Lung (tissue), 12 donors: ENCODE measurements around the gene GGCX. TPM values are rescaled to one million over a fixed set of nuclear protein-coding genes. Genes with fewer than 3 reads are reported as not detected.

ENCODE experiments used
- ATAC-seq: fragments of 200-7000 bp; cut with Tn5 transposase; one replicate; pipeline ENCODE4 v1.9.1; 2020; ENCODE audit warnings: moderate number of reproducible peaks; ENCODE audit not compliant: insufficient read depth, low FRiP score
- DNase-seq, 3 donors: peaks; one replicate each; pipeline ENCODE4 v3.0.0-alpha.2; 2013 to 2017
- H3K27ac ChIP-seq, 2 donors: one replicate each; pipeline ENCODE4 v1.5.1; 2013; ENCODE audit warnings: mild to moderate bottlenecking in 2 of 2, moderate library complexity in 2 of 2, control low read depth in 1 of 2, inconsistent platforms in 1 of 2, low read depth in 1 of 2, low read length in 1 of 2
- H3K27me3 ChIP-seq, 3 donors: one replicate each; pipeline ENCODE4 v1.5.1; 2013; ENCODE audit warnings: low read length in 2 of 3; ENCODE audit not compliant: control insufficient read depth in 3 of 3, insufficient read depth in 3 of 3
- H3K36me3 ChIP-seq, 4 donors: one replicate each; pipeline ENCODE4 v1.5.1; 2013; ENCODE audit warnings: low read length in 4 of 4, mild to moderate bottlenecking in 1 of 4, moderate library complexity in 1 of 4; ENCODE audit not compliant: control insufficient read depth in 4 of 4, insufficient read depth in 4 of 4
- H3K4me1 ChIP-seq, 5 donors: one replicate each; pipeline ENCODE4 v1.5.1; 2013; ENCODE audit warnings: low read length in 5 of 5, mild to moderate bottlenecking in 2 of 5, moderate library complexity in 1 of 5; ENCODE audit not compliant: control insufficient read depth in 5 of 5, insufficient read depth in 5 of 5
- H3K4me3 ChIP-seq: one replicate; pipeline ENCODE4 v1.5.1; 2013; ENCODE audit warnings: mild to moderate bottlenecking, control low read depth, moderate library complexity
- H3K9ac ChIP-seq, 2 donors: one replicate each; pipeline ENCODE4 v1.5.1; 2013; ENCODE audit warnings: low read length in 2 of 2, control low read depth in 1 of 2; ENCODE audit not compliant: insufficient read depth in 1 of 2
- H3K9me3 ChIP-seq, 4 donors: one replicate each; pipeline ENCODE4 v1.5.1; 2013; ENCODE audit warnings: low read length in 3 of 4, mild to moderate bottlenecking in 1 of 4, moderate library complexity in 1 of 4; ENCODE audit not compliant: control insufficient read depth in 4 of 4, insufficient read depth in 3 of 4
- CTCF ChIP-seq: IDR thresholded peaks from 2 replicates; pipeline ENCODE4 v1.5.1; 2012; ENCODE audit warnings: mild to moderate bottlenecking; ENCODE audit errors: control extremely low read depth, extremely low read depth
- WGBS, 2 donors: extraction: QIAGEN DNeasy Blood & Tissue Kit; methylation state at CpG; one replicate each; pipeline ENCODE4 v1.1.7; 2013; 5-methylcytosine and 5-hydroxymethylcytosine counted together
- polyA plus RNA-seq, 2 donors: library from polyadenylated mRNA; stranded (reverse); fragments of 200-250 nt; gene quantifications; one replicate each; pipeline ENCODE4 v1.2.1, GENCODE V29; 2013
- total RNA-seq, 2 donors: library from RNA; depleted of rRNA in 1 of 2; stranded (reverse); fragments of >200 nt in 1 of 2; gene quantifications; one replicate each; pipeline ENCODE4 v1.2.1, GENCODE V29; 2014 to 2021
- donor health status: control.
- donor health status: control.
- donor health status: Bipolar disorder and iron deficiency.
- donor health status: healthy.
- donor health status: DM: yes; HTN: yes; CAD: no.

Gene GGCX
- total and polyA plus RNA-seq, 4 donors = 21.8 to 69.2 (median 44.8) TPM

- TF ChIP-seq CTCF = no peak
- Histone ChIP-seq H3K27me3 (no peaks in the 10 kb centered on the region), H3K9ac (peak overlapping the region in 1 of 2 donors; percentile 2), H3K36me3 (no peaks in the 10 kb centered on the region), H3K4me1 (peaks cover 0 to 19% (median 5%) of the 10 kb centered on the region in 5 donors), H3K27ac (peak overlapping the region in 1 of 2 donors; percentile 33), H3K4me3 (no peak overlapping the region), H3K9me3 (peaks cover 0 to 4% (median 0%) of the 10 kb centered on the region in 4 donors)
- 63 to 78% methylated on average over 5 of the region's 5 CpGs for WGBS, 2 donors
- DNase-seq = no peak
- ATAC-seq = no peak
Observed at GRCh38 chr2:85523903-85524335, 37.4 kb downstream of the GGCX start.

GRCh38 chr2:85523062-85523902 lies 38.0 kb downstream of the GGCX start:
- WGBS, 2 donors = 86% methylated on average over 8 of the region's 8 CpGs
- Histone ChIP-seq H3K9me3 (peaks cover 0 to 4% (median 0%) of the 10 kb centered on the region in 4 donors), H3K4me3 (no peak overlapping the region), H3K36me3 (no peaks in the 10 kb centered on the region), H3K4me1 (peaks cover 0 to 19% (median 5%) of the 10 kb centered on the region in 5 donors), H3K9ac (peak overlapping the region in 1 of 2 donors; percentile 2), H3K27me3 (no peaks in the 10 kb centered on the region), H3K27ac (peak overlapping the region in 1 of 2 donors; percentile 33)
- TF ChIP-seq CTCF = no peak
- ATAC-seq (no peak), DNase-seq (no peak)

GRCh38 chr2:85522090-85522647 lies 39.1 kb downstream of the GGCX start:
- Histone ChIP-seq H3K27ac (no peak overlapping the region), H3K4me3 (no peak overlapping the region), H3K4me1 (peaks cover 0 to 19% (median 5%) of the 10 kb centered on the region in 5 donors), H3K36me3 (no peaks in the 10 kb centered on the region), H3K9me3 (peaks cover 0 to 4% (median 0%) of the 10 kb centered on the region in 4 donors), H3K9ac (no peak overlapping the region), H3K27me3 (no peaks in the 10 kb centered on the region)
- ATAC-seq (no peak), DNase-seq (no peak)
- TF ChIP-seq CTCF = no peak
- WGBS, 2 donors = 93 to 97% methylated on average over 6 of the region's 6 CpGs
